22Rv1 (cell line): Measurements from ENCODE around the gene ZNF14.

Source experiments
- ZFX ChIP-seq: fragments of 450-650 bp; IDR thresholded peaks from 2 replicates; pipeline ENCODE4 v1.6.1; 2017; ENCODE audit warnings: antibody characterized with exemption, borderline replicate concordance
- TF ChIP-seq, protein P1 (sequence below): fragments of 450-650 bp; IDR thresholded peaks from 2 replicates; pipeline ENCODE4 v1.5.1; 2017; ENCODE audit warnings: mild to moderate bottlenecking

DNA sequence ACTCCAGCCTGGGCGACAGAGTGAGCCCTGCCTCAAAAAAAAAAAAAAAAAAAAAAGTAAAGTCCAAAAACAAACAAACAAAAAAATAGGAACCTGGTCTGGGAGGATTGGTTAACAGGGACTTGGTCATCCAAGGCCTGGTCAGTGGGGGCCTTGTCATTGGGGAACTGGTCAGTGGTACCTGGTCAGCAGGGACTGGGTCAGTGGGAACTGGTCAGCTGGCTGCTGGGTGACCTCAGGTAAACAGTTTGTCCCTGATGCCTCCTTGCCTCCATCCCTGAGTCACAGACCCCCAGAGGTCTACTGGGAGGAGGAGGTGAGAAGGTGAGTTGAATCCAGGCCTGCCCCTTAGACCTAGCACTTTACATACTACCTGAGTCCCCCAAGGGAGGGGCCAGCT lies 5.7 kb upstream of the ZNF14 start:
- TF ChIP-seq, protein P1, sequence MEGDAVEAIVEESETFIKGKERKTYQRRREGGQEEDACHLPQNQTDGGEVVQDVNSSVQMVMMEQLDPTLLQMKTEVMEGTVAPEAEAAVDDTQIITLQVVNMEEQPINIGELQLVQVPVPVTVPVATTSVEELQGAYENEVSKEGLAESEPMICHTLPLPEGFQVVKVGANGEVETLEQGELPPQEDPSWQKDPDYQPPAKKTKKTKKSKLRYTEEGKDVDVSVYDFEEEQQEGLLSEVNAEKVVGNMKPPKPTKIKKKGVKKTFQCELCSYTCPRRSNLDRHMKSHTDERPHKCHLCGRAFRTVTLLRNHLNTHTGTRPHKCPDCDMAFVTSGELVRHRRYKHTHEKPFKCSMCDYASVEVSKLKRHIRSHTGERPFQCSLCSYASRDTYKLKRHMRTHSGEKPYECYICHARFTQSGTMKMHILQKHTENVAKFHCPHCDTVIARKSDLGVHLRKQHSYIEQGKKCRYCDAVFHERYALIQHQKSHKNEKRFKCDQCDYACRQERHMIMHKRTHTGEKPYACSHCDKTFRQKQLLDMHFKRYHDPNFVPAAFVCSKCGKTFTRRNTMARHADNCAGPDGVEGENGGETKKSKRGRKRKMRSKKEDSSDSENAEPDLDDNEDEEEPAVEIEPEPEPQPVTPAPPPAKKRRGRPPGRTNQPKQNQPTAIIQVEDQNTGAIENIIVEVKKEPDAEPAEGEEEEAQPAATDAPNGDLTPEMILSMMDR, result no peak
- no peak for TF ChIP-seq ZFX
